ENCODE measurements around the gene DOCK4.

The DOCK4 gene

DNA sequence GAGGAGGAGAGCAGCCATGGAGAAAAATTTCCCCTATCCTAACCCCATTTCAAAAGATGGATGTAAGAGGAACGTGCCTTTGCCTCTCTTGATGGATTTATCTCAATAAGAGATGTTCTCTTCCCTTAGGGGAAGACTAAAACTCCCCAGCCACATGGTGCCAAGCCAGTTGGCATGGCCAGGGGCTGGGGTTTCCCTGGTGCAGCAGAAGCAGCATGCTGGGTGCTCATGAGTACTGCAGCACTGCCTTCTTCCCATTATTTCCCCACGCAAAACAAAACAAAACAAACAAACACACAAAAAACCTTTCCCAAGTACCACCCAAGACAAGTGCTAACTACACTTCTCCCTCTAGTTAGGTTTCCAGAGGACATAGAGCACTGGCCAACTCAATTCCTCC lies 97.2 kb downstream of the DOCK4 start:
- Histone ChIP-seq H3K4me3 (ENCODE audit: low read depth, low read length) (no peak overlapping the region), H3K36me3 (no peaks in the 10 kb centered on the region), H3K4me1 (peaks cover 5% of the 10 kb centered on the region), H3K9me3 (no peaks in the 10 kb centered on the region), H3K27me3 (no peaks in the 10 kb centered on the region)
- TF ChIP-seq, protein P1, sequence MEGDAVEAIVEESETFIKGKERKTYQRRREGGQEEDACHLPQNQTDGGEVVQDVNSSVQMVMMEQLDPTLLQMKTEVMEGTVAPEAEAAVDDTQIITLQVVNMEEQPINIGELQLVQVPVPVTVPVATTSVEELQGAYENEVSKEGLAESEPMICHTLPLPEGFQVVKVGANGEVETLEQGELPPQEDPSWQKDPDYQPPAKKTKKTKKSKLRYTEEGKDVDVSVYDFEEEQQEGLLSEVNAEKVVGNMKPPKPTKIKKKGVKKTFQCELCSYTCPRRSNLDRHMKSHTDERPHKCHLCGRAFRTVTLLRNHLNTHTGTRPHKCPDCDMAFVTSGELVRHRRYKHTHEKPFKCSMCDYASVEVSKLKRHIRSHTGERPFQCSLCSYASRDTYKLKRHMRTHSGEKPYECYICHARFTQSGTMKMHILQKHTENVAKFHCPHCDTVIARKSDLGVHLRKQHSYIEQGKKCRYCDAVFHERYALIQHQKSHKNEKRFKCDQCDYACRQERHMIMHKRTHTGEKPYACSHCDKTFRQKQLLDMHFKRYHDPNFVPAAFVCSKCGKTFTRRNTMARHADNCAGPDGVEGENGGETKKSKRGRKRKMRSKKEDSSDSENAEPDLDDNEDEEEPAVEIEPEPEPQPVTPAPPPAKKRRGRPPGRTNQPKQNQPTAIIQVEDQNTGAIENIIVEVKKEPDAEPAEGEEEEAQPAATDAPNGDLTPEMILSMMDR (IDR thresholded peaks at IDR 0.05; ENCODE audit: low read depth, low read length): no peak
- no peak for DNase-seq

DNA sequence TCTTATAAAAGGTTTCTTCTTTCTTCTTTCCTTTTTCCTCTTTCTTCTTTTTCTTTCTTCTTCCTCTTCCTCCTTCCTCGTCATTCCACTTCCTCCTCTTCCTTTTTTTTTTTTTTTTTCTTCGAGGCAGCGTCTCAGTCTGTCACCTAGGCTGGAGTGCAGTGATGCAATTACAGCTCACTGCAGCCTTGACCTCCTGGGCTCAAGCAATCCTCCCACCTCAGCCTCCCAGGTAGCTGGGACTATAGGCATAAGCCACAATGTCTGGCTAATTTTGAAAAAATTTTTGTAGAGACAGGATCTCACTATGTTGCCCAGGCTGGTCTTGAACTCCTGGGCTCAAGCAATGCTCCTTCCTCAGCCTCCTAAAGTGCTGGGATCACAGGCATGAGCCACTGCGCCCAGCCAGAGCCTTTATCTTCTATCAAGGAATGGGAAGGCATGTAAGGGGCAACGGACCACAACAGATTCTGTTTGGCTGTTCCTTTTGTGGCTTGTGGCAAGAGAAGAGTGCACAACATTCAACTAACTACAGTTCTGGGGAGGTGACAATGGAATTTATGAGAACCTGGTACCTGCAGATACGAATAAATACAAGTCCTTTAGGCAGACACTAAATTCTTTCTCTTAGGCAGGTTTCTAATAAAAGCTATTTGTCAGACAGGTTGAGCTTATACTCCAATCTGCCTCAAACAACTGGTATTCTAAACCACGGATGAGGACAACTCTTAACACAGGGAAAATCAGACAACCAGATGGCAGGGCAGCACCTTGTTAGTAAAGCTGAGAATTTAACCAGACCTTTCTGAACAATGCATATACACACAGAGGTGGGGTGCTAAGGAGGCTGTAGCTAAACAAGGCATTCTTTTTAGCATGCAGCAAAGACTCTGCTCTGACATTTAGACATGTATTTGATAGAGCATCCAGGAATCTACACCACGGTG lies 100.3 kb downstream of the DOCK4 start:
- no peak overlapping the region for H3K4me3 ChIP-seq (ENCODE audit: low read depth, low read length)
- TF ChIP-seq, protein P1 (IDR thresholded peaks at IDR 0.05; ENCODE audit: low read depth, low read length): no peak
- no peaks in the 10 kb centered on the region for H3K27me3 ChIP-seq
- peaks cover 8% of the 10 kb centered on the region for H3K4me1 ChIP-seq
- H3K36me3 ChIP-seq: no peaks in the 10 kb centered on the region
- DNase-seq: no peak
- no peaks in the 10 kb centered on the region for H3K9me3 ChIP-seq

DNA sequence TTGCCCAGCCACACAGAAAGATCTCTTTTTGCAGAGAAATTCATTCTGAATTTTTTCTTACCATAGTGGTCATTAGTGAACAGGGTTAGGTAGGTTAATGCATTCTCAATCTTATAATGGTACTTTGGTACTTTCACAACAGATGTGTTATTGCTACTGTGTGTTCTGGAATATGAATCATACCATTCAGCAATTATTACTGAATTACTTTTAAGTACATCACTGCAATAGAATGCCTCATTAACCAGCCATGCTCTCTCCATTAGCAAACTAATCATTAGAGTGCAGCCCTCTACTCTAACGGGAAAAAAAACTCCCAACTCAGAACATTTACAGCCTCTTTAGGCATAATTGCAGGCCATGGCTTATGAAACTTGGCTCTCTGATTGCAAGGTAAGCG lies 102.1 kb downstream of the DOCK4 start:
- Histone ChIP-seq H3K9me3 (no peaks in the 10 kb centered on the region), H3K27me3 (no peaks in the 10 kb centered on the region), H3K36me3 (no peaks in the 10 kb centered on the region), H3K4me1 (peaks cover 13% of the 10 kb centered on the region), H3K4me3 (ENCODE audit: low read depth, low read length) (no peak overlapping the region)
- TF ChIP-seq, protein P1 (IDR thresholded peaks at IDR 0.05; ENCODE audit: low read depth, low read length): no peak
- no peak for DNase-seq

DNA sequence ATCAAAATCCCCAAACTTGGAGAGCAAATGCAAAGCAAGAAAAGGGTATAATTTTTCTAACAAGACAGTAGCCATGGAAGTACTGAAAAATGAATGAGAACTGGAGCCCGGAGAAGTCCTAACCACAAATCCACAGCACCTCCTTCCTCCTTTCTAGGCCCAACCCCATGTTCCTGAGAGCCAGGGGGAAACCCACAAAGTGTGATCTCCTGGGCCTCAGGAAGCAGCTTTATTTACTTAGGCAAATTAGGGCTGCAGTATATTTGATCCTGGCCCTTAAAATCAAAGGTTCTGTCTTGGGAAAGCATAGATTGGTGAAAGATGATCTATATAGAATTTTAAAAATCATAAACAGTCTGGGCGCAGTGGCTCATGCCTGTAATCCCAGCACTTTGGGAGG lies 103.0 kb downstream of the DOCK4 start:
- Histone ChIP-seq H3K27me3 (no peaks in the 10 kb centered on the region), H3K9me3 (no peaks in the 10 kb centered on the region), H3K4me3 (ENCODE audit: low read depth, low read length) (no peak overlapping the region), H3K4me1 (peaks cover 13% of the 10 kb centered on the region), H3K36me3 (no peaks in the 10 kb centered on the region)
- DNase-seq: no peak
- TF ChIP-seq, protein P1 (IDR thresholded peaks at IDR 0.05; ENCODE audit: low read depth, low read length): no peak

DNA sequence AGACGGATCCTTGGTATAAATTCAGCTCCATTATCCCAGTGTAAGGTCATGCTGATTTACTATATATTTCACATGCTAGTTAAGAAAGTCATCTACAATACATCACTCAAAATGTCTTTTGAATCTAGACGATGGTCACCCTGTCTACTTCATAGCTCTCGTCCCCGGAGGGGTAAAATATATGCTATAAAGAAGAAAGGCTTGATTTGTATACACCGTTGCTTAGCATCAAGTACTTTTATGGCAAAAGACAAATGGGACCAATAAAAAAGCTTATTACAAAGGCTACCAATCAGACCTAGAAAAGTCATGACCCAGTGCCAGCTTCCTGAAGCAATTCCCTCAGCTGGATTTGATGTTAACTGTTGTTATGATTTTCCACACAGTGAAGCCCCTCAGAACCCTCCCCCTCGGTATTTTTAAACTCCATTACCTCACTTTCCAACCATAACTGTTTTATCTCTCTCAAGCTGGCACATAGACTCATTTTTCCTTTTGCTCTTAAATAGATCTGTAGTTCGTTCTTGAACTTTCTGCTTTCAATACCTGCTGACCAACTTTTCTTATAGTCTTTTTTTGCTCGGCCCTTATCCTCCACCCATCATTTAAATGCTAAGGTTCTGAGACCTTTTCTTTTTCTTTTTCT lies 104.9 kb downstream of the DOCK4 start:
- H3K36me3 ChIP-seq: no peaks in the 10 kb centered on the region
- TF ChIP-seq, protein P1 (IDR thresholded peaks at IDR 0.05; ENCODE audit: low read depth, low read length): no peak
- no peak overlapping the region for H3K4me3 ChIP-seq (ENCODE audit: low read depth, low read length)
- H3K9me3 ChIP-seq: no peaks in the 10 kb centered on the region
- no peak for DNase-seq
- peaks cover 13% of the 10 kb centered on the region for H3K4me1 ChIP-seq
- H3K27me3 ChIP-seq: no peaks in the 10 kb centered on the region

DNA sequence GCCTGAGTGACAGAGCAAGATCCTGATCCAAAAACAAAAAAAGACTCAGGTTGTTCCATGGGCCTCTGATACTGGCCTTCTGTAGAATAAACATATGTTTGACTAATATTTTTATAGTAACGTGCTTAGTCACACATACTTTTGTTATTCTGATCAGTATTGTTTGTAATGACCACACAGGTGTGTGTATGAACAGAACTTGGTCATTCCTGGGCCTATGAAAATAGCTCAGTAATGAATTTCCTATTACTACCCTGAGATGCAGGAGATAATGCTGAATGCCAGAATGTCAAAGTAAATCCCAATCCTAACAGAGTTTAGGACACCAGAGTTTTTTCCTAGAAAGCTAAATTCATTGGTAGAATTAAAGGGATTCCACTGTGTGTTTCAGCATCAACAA lies 108.7 kb downstream of the DOCK4 start:
- H3K27me3 ChIP-seq: no peaks in the 10 kb centered on the region
- H3K4me3 ChIP-seq (ENCODE audit: low read depth, low read length): no peak overlapping the region
- DNase-seq: no peak
- no peaks in the 10 kb centered on the region for H3K36me3 ChIP-seq
- peaks cover 4% of the 10 kb centered on the region for H3K4me1 ChIP-seq
- TF ChIP-seq, protein P1 (IDR thresholded peaks at IDR 0.05; ENCODE audit: low read depth, low read length): no peak
- no peaks in the 10 kb centered on the region for H3K9me3 ChIP-seq

All from BE2C (cell line).